Neutrophil (primary cell): ENCODE measurements around the gene DDR1.
"Not testable (repeated sequence)": the region's sequence is repeated elsewhere in the genome, so short reads cannot be mapped to it uniquely, and the experiment has no call there.

ENCODE experiments used
- H3K27ac ChIP-seq: fragments of 200-600 bp; sonication (generic); 2 replicates; pipeline ENCODE4 v1.5.1; 2016; ENCODE audit warnings: mild to moderate bottlenecking, moderate library complexity
- H3K27me3 ChIP-seq: fragments of 200-600 bp; sonication (generic); 2 replicates; pipeline ENCODE4 v1.6.0; 2016; ENCODE audit warnings: mild to moderate bottlenecking
- H3K36me3 ChIP-seq: fragments of 200-600 bp; sonication (generic); 2 replicates; pipeline ENCODE4 v1.5.1; 2017
- H3K4me1 ChIP-seq, 2 experiments: fragments of 200-600 bp in 1 of 2; sonication (generic) in 1 of 2; 1 replicate in 1 of 2; 2 replicates in 1 of 2; pipeline versions ENCODE4 v1.5.1 to v1.6.1; 2013 to 2016; ENCODE audit warnings: low read depth in 1 of 2, low read length in 1 of 2, mild to moderate bottlenecking in 1 of 2, moderate library complexity in 1 of 2; ENCODE audit not compliant: control insufficient read depth in 1 of 2, insufficient read depth in 1 of 2
- H3K4me3 ChIP-seq, 2 experiments: fragments of 200-600 bp in 1 of 2; sonication (generic) in 1 of 2; 1 replicate in 1 of 2; 2 replicates in 1 of 2; pipeline ENCODE4 v1.5.1; 2013 to 2016; ENCODE audit warnings: low read depth in 1 of 2, low read length in 1 of 2, mild to moderate bottlenecking in 1 of 2, moderate library complexity in 1 of 2
- H3K9me3 ChIP-seq: fragments of 200-600 bp; sonication (generic); 2 replicates; pipeline ENCODE4 v1.5.1; 2016
- CTCF ChIP-seq: fragments of 200-600 bp; sonication (generic); IDR thresholded peaks from 2 replicates; pipeline ENCODE4 v1.5.1; 2016; ENCODE audit warnings: antibody characterized with exemption

The DDR1 gene

DNA sequence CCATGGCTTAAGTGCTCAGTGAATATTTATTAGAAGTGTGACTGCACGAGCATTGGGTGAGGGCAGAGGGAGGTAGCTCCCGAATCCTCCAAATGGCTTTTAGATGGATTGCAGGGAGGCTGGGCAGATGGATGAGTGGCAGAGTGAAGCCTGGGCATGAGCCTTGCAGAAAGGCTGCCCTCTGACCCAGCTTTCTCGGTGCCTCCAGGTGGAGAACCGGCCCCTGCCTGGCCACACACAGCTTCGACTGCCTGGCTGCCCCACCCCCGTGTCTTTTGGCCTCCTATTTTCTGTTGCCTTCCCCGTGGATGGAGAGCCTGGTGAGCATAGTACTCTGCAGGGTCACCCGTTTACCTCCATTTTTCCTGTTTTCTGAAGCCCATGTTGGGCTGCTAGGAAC is 33.2 kb downstream of the DDR1 start:
- no peak for TF ChIP-seq CTCF
- Histone ChIP-seq H3K27me3 (no peaks in the 10 kb centered on the region), H3K36me3 (peaks cover 34% of the 10 kb centered on the region), H3K9me3 (no peaks in the 10 kb centered on the region), H3K27ac (no peak overlapping the region), H3K4me3 (no peak overlapping the region), H3K4me1 (peaks cover 15 to 16% of the 10 kb centered on the region in 2 experiments)

DNA sequence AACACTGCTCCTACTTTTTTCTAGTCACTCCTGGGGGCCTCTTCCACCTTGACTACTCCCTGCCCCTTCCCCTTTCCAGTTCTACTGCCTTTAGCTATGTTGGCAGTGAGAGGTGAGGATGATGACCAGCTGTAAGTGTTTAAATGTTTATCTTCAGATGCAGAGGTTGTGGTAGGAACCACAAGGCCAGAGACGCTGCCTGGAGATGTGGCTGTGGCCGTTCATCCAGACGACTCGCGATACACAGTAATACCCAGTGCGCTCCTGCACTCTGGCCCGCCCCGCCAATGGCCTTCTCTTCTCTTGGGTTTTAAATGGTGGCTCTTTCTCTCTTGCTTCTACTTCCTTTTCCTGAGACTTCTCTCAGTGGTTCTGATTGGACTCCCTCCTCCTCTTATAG is 34.4 kb downstream of the DDR1 start:
- Histone ChIP-seq H3K27me3 (no peaks in the 10 kb centered on the region), H3K4me1 (peaks cover 10 to 13% of the 10 kb centered on the region in 2 experiments), H3K9me3 (no peaks in the 10 kb centered on the region), H3K36me3 (peaks cover 45% of the 10 kb centered on the region), H3K4me3 (no peak overlapping the region), H3K27ac (no peak overlapping the region)
- TF ChIP-seq CTCF = no peak

DNA sequence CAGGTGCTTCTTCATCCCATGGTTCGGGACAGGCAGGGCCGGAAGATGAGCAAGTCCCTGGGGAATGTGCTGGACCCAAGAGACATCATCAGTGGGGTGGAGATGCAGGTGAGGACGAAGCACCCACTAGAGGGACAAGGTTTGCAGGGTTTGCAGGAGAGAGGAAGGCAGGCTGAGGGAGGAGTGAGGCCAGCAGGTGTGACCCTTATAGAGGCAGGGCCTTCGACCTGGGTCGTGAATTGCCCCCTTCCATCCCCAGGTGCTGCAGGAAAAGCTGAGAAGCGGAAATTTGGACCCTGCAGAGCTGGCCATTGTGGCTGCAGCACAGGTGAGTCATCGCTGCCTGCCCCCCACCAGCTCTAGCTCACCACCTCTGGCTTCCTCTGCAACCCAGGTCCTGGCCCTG is 38.1 kb downstream of the DDR1 start:
- Histone ChIP-seq H3K36me3 (peaks cover 61% of the 10 kb centered on the region), H3K27ac (no peak overlapping the region), H3K4me1 (no peaks in the 10 kb centered on the region), H3K27me3 (no peaks in the 10 kb centered on the region), H3K4me3 (no peak overlapping the region), H3K9me3 (no peaks in the 10 kb centered on the region)
- TF ChIP-seq CTCF = no peak

GRCh38 chr6:30924040-30924627 is 39.8 kb downstream of the DDR1 start:
- H3K4me3 ChIP-seq, H3K27ac ChIP-seq, H3K9me3 ChIP-seq, H3K27me3 ChIP-seq, H3K4me1 ChIP-seq: not testable (repeated sequence)
- H3K36me3 ChIP-seq = peaks cover 56% of the 10 kb centered on the region

- Histone ChIP-seq H3K36me3 (peaks cover 36% of the 10 kb centered on the region), H3K4me1 (no peaks in the 10 kb centered on the region), H3K27me3 (peaks cover 18% of the 10 kb centered on the region), H3K9me3 (no peaks in the 10 kb centered on the region), H3K4me3 (no peak overlapping the region), H3K27ac (no peak overlapping the region)
- no peak for TF ChIP-seq CTCF
Observed at GRCh38 chr6:30926644-30927043, 42.3 kb downstream of the DDR1 start.

GRCh38 chr6:30927080-30927479 is 42.8 kb downstream of the DDR1 start:
- not testable (repeated sequence) for H3K4me3 ChIP-seq, H3K4me1 ChIP-seq, H3K27ac ChIP-seq, H3K9me3 ChIP-seq
- H3K36me3 ChIP-seq = peaks cover 32% of the 10 kb centered on the region
- H3K27me3 ChIP-seq = peaks cover 20% of the 10 kb centered on the region

DNA sequence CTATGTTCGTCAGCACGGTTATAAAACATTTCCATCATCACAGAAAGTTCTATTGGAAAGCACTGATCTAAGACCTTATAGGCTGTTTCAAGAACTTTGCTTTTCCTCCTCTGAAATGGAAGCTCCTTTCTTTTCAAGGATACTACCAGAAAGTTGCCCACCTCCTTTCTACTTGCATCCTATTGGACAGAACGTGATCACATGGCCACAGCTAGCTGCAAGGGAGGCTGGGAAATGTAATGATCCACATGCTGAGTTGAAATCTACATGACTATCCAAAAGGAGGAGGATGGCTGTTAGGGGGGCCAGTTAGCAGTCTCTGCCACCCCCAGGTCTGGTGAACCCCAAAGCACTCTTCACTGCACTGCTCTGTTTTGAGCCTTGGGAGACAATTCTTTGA is 44.4 kb downstream of the DDR1 start:
- no peak for TF ChIP-seq CTCF
- H3K4me1 ChIP-seq = no peaks in the 10 kb centered on the region
- H3K9me3 ChIP-seq = no peaks in the 10 kb centered on the region
- H3K27ac ChIP-seq = no peak overlapping the region
- H3K36me3 ChIP-seq = peaks cover 16% of the 10 kb centered on the region
- H3K4me3 ChIP-seq = no peak overlapping the region
- peaks cover 20% of the 10 kb centered on the region for H3K27me3 ChIP-seq
